NB4 (cell line): Measurements from ENCODE around the gene FOXP1.

ENCODE experiments used
- DNase-seq: peaks from one replicate; pipeline ENCODE4 v3.0.0; 2010; ENCODE audit warnings: low read depth
- H3K4me3 ChIP-seq: one replicate; pipeline ENCODE4 v1.5.1; 2011; ENCODE audit warnings: mild to moderate bottlenecking, low read depth, low read length, moderate library complexity
- CTCF ChIP-seq: IDR thresholded peaks from one replicate; pipeline ENCODE4 v1.5.1; 2012; ENCODE audit warnings: low read depth, low read length
- MAX ChIP-seq: IDR thresholded peaks from 2 replicates; pipeline ENCODE4 v1.6.1; 2011; ENCODE audit warnings: low read depth, low read length
- MYC ChIP-seq: IDR thresholded peaks from 2 replicates; pipeline ENCODE4 v1.6.1; 2011; ENCODE audit warnings: low read depth, low read length
- POLR2A ChIP-seq: IDR thresholded peaks from 2 replicates; pipeline ENCODE4 v1.6.1; 2011; ENCODE audit warnings: mild to moderate bottlenecking; ENCODE audit not compliant: insufficient read length; ENCODE audit errors: extremely low read depth

The FOXP1 gene

GRCh38 chr3:71494212-71494611 is 89.3 kb downstream of the FOXP1 start:
- H3K4me3 ChIP-seq: no peak overlapping the region
- no peak for DNase-seq
- TF ChIP-seq POLR2A: no peak

- no peak overlapping the region for H3K4me3 ChIP-seq
- TF ChIP-seq MAX (no peak), CTCF (no peak), POLR2A (no peak), MYC (no peak)
- no peak for DNase-seq
Observed at GRCh38 chr3:71492974-71493771, 90.4 kb downstream of the FOXP1 start.

- DNase-seq: no peak
- TF ChIP-seq POLR2A (no peak), MYC (no peak)
- H3K4me3 ChIP-seq: no peak overlapping the region
Observed at GRCh38 chr3:71492566-71492965, 91.0 kb downstream of the FOXP1 start.

GRCh38 chr3:71491154-71491752 is 92.3 kb downstream of the FOXP1 start:
- no peak for TF ChIP-seq MAX
- no peak for TF ChIP-seq MYC
- TF ChIP-seq CTCF: no peak
- no peak for TF ChIP-seq POLR2A
- no peak for DNase-seq
- H3K4me3 ChIP-seq: no peak overlapping the region

GRCh38 chr3:71490692-71491091 is 92.8 kb downstream of the FOXP1 start:
- no peak for DNase-seq
- no peak overlapping the region for H3K4me3 ChIP-seq
- no peak for TF ChIP-seq MAX
- TF ChIP-seq CTCF: no peak
- no peak for TF ChIP-seq MYC

GRCh38 chr3:71489315-71489761 is 94.2 kb downstream of the FOXP1 start:
- H3K4me3 ChIP-seq: no peak overlapping the region
- TF ChIP-seq CTCF: no peak
- no peak for TF ChIP-seq MYC
- TF ChIP-seq MAX: no peak
- DNase-seq: no peak
